HG03280 (cell line): ENCODE data around the gene ATXN1.

Source experiments
- ATAC-seq: cut with Tn5 transposase; IDR thresholded peaks from one replicate; pipeline ENCODE4 v1.9.1; 2021; ENCODE audit warnings: mild to moderate bottlenecking, moderate library complexity; ENCODE audit not compliant: unreplicated experiment

ATXN1 gene

DNA sequence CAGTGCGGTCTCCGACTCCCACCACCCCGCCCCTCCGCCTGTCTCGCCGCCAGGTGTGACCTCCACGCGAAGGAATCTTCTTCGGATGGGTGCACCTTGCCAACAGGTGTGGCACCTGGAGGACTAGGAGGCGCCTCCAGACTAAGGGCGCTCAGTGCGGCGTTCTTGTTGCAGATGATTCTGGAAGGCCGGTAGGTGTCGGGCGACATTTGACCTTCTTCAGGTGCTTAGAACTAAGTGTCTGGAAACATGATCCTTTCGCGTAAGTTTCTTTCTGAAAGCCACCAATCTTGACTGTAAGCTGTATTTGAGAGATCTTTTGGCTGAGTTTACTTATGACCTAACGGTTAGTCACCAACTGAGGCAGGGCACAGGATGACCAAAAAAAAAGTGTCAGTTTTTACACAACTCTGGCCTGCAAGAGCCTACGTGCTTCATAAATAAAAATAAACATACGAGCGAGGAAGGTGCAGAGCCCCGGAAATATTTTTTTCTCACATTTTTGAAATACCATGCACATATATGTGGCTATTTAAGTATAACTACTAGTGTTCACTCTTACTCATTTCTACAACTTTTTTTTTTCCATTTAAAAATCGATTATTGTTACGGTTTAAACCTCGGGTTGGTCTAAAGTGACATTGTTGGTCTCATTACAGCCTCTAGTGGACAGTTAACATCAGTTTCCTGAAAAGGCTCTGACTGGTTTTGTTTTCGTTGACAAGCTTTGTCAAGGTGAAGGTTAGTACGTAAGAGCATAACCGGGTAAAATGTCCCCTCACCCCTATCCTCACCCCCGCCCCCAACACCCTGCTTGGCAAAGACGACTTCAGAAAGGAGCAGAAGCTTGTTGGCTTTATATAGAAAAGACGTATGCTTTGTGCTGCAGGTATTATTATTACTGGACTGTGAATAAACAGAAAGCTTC, 1.6 kb upstream of the ATXN1 start:
- peak; percentile 43 for ATAC-seq

- ATAC-seq = peak; percentile 2
Observed at GRCh38 chr6:16762268-16762549, 949 bp upstream of the ATXN1 start.

DNA sequence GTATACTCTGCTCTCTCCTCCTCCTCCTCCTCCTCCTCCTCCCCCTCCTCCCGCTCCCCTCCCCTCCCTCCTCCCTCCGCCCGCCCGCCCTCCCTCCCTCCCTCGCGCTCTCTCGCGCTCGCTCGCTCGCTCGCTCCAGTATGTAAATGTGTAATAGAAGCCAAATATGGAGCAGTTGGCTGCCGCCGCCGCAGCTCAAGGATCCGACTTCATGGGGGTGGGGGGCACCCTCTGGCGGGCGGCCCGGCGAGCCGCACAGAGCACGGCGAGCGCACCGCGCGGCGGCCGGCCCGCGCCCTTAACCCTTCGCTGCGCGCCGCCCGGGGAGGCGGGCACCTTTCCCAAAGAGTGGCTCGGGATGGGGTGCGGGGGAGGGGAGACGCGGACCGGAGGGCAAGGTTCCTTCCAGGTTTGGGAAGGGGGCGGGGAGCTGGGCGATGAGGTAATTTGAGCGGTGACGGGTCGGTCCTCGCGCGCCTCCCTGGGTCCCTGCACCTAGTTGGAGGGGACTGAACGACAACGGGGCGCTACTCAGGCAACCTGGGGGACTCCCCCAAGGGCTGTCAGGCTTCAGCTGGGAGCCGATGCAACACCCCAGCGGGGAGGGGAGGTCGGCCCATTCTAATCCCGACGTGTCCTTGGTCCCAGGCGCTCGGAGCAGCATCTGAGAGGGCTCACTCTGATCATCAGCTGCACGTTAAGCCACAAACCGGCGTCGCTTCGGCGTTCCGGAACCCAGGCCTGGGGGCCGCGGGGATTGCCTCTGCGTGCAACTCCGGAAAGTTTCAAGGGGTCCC, 409 bp upstream of the ATXN1 start:
- peak; percentile 47 for ATAC-seq

DNA sequence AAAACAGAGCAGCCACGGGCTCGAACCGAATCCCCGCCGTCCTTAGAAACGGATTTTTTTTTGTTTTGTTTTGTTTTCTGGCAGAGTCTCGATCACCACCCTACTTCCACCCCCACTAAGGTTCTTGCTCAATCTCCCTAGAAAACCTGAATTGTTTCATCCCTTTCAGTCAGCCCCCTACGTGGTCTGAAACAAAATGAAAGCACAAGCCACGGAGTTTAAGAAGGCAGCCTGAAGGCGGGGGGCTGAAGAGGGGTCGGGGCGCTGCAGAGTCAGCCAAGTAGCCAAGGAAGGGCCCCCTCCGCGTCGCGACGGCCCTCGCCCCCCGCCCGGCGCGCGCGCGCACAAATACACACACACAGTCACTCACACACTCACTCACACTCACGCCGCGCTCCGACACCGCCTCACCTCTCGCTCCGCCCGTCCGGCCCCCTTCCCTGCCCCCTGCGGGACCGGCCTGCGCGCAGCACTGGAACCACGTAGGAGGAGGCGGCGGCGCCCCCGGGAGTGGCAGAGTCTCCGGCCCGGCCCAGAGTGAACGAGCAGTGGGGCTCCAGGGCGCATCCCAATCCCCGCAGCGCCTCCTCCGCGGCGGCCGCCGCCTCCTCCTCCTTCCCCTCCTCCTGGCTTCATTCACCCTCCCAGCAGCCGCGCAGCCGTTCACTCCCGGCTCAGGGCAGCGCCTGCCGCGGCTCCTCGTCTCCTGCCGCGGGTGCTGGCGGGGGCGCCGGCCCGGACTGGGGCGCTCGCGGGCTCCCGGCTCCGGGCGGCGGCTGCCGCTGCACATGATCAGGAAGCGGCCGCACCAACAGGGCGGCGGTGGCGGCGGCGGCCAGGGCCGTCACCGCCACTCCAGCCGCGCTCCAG, 1.4 kb downstream of the ATXN1 start:
- peak; percentile 31 for ATAC-seq

- ATAC-seq = no peak
Observed at GRCh38 chr6:16759181-16759645, 2.0 kb downstream of the ATXN1 start.

DNA sequence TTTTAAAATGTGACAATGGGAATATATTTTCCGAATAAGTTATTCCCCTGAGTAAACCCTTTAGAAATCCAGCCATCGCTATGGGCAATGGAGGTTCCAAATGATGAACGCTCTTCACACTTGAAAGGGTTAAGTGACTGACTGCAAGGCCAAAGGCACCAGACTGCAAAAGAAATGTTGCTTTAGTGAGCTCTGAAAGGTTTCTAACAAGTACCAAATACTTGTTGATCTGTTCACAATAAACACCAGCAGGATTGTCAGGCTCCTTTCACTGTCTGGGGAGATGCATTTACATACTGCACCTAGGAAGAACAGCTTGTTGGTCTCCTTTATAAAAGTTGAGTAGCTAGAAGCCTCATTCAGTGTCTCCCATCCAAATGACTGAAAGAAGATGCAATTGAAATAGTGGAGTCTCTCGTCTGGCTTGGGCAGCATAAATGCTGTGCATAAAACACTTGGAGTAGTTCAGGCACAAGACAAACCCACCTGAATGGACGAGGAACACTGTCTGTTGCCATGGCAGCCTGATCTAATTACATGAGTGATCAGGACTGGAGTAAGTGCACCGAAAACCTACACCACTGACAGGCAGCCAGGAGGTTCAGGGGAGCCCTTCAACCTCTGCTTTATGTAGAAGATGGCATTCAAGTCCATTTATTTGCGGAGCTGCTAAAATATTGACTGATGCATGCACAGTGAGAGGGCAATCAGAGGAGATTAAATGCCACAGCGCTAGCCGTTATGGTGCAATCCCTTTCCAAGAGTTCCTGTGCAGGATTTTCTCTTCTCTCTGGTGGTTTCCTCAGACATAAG, 2.9 kb downstream of the ATXN1 start:
- no peak for ATAC-seq

DNA sequence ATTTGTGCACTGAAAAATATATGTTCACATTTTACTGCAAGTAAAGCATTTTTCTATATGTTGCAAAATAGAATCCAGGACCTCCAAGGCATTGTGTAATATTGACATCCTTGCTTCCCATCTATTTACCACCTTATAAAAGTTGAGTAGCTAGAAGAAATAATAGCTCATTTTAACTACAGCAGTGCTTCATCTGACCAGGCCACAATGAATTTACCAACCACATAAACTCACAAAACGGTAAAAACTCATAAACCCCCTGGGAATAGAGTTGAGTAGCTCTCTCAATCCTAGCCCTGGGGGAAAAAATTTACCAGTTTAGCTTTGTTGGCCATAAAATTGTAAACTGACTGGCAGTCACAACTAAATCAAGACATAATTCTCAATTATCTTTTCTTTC, 3.9 kb downstream of the ATXN1 start:
- no peak for ATAC-seq

DNA sequence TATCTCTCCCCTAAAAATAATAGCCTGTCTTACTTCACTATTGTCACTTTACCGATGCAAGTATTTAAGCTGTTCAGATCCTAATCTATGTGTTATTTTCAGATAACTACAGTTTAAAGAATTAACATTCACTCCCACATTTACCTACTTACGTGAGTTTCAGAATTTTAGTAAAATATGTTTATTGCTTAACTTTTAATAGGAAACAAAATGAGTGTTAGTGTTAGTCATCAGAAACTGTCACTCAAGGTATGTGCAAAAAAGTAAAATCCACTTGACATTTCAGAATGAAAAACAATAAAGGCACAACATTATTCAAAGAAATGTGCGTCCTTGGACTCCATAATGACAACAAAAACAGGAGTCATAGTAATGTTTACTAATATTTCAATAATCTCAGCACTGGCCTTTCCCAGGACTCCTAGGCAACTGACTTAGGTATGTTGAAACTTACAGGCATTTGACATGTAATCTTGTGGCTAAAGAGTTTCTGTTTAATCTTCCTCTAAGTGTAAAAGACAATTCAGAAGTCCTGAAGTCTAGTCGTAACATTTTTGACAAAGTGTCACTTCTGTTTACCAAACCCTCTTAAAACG, 4.5 kb downstream of the ATXN1 start:
- ATAC-seq = no peak

DNA sequence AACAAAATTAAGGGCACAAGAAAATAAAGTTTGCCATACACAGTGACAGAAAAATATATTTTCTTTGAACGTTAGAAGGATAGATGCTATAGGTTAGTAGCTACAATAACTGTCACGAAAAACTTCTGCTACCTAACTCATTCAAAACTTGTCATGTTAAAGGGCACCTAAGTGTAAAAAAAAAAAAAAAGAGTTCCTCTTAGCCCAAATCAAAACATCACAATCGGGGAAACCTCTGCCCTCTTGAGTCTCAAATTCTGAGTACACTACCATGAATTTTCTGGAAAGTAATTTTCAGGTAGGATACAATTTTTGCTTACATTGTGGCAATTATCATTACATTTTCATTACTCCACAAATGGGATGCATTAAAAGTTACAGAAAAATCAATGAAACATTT, 5.7 kb downstream of the ATXN1 start:
- no peak for ATAC-seq

DNA sequence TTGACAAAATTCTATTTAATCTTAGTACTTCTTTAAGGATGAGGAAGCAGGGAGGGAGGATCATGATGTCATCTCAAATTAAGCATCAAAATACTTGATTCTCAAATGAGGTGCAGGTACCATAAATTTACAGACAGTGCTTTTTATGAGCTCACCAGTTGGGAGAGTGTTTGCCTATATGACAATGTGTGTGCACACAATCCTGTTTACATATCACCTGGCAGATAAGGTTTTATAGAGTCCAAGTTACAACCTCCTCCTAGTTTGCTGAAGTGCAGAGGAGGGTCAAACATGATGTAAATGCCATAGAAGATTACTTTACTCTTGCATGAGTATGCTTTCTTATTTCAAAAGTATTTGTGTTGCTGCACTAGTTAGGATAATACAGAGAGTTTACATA, 6.4 kb downstream of the ATXN1 start:
- no peak for ATAC-seq

DNA sequence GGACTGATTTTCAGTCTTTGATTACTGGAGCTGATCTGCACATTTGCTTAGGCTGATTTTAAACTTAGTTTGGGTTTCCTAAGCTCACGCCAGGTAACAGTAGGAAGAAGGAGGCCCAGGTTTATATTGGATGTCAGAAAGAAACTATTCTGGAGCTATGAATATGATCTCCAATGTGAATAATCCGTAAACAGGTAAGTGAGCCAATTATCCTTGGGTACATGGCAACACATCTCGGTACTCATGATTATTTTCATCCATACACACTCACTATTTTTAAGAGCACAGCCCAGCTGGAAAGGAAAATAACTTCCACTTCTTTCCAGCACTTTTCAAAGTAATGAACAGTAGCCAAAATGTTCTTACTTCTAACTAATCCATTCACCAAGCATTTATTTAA, 7.0 kb downstream of the ATXN1 start:
- ATAC-seq = no peak

- ATAC-seq = no peak
Observed at GRCh38 chr6:16753341-16753740, 7.9 kb downstream of the ATXN1 start.

DNA sequence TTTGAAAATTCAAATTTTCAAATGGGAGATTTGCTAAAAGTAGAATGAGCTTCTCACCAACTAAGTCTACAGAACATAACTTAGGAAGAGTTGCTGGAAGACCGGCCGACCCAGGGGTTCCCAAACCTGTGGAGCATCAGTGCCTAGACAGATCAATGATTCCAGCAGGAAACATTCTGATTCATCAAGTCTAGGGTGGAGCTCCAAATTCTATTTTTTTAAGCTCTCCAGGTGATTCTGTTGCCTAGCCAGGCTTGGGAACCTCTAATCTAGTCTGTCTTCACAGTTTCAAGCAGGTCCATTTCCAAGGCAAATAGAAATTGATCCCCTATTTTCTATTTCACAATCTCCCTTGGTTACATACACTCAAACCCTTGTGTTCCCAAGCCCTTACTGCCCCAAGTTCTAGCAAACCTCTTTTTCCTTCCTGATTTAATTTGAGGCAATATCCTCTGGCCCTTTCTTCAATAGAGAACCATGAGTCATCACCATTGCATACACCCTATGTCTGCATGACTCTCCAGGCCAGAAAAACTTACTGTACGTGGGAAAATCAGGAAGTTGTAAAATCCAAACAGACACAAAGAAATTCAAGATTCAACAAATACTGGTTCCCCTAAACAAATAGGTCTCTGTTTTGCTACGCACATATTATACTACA, 8.9 kb downstream of the ATXN1 start:
- no peak for ATAC-seq

DNA sequence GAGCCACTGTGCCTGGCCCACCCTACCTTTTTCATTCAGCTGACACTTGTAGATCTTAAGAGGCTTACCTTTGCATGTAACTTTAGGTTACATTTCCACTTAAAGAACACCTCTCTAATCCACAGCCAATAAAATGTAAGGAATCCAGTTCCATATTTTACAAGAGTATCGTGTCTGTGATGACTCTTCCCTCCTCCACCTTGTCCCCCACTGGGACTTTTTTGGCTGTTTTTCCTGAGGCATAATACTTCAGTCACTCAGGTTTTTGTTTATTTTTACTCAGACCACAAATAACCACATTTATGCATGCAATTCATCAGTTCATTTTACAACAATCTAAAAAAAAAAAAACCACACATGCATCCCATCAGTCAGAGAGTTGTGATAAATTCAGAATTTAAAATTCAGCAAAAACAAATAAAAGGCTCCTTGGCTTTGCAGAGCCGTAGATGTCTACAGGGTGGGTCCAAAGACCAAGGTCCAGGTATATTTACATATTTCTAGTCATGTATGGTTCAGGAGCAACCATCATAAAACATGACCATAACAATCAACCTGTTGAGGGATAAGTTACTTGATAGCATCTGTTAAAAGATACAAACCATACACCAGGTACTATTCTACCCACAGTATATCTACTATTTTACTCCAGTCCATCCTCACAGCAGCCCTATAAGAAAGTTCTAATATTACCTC, 9.9 kb downstream of the ATXN1 start:
- ATAC-seq = no peak

DNA sequence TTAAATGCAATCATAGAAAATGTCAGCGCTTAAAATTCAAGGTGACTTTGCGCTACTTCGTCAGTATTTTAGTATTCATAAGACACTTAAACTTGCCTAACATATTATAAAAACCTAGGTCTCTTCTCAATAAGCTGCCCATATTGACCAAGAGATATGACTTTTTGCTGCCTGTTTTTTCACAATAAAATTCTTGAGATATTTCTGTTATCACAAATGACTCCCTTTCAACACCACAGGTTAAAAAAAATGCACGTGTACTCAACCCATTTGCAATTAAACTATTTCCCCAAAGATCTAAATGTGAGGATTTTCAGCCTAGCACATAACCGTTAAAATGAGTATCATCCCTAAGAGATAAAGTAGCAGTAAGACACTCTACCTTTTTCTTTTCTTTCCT, 10.7 kb downstream of the ATXN1 start:
- no peak for ATAC-seq

- ATAC-seq = no peak
Observed at GRCh38 chr6:16749516-16750485, 11.5 kb downstream of the ATXN1 start.

DNA sequence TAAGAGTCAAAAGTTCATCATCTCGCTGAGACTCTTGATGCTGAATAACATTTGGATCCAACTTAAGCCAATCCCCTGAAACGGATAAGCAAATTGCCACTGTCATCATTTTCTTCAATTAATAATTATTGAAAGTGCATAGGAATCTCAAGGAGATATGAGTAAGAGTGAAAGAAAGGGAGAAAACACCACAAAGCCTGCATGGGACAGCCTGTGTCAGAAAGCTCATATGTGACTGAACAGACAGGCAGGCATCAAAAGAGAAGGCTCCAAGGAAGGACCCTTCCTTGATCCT, 13.3 kb downstream of the ATXN1 start:
- no peak for ATAC-seq
